Endothelial cell of umbilical vein (primary cell): ENCODE measurements around the gene NANS. TPM values are rescaled to one million over a fixed set of nuclear protein-coding genes. Genes with fewer than 3 reads are reported as not detected.

Experiments used
- BruUV-seq: library from RNA; stranded (reverse); fragments of 400-500 nt; replicated peaks from 2 replicates; lab custom pipeline; 2021; lab: Mats Ljungman, UMichigan
- CTCF ChIA-PET: fragments of 300-600, 350-600 bp; sonication (Branson Sonifier 250); formaldehyde crosslinking; loops from one replicate; lab custom pipeline; 2021; ENCODE audit warnings: antibody characterized with exemption, inconsistent platforms; lab: Charles Lee
- POLR2A ChIA-PET: fragments of 300-600, 350-600 bp; sonication (Branson Sonifier 250); formaldehyde crosslinking; loops from one replicate; lab custom pipeline; 2021; ENCODE audit warnings: antibody characterized with exemption, inconsistent platforms; lab: Charles Lee
- DNase-seq: peaks from one replicate; pipeline ENCODE4 v3.0.0-alpha.2; 2011; ENCODE audit warnings: low read depth, low spot score
- FAIRE-seq: peaks from 2 replicates; lab custom pipeline; 2011; peaks lifted over from hg19 to GRCh38; lab: Jason Lieb, UNC
- H2AFZ ChIP-seq: 2 replicates; pipeline ENCODE4 v1.6.0; 2012; ENCODE audit warnings: low read depth, low read length, control low read depth, inconsistent platforms
- H3K27ac ChIP-seq: 2 replicates; pipeline ENCODE4 v1.5.1; 2011; ENCODE audit warnings: low read depth, mild to moderate bottlenecking, control low read depth, low read length, moderate library complexity; ENCODE audit not compliant: insufficient read depth
- H3K27me3 ChIP-seq, 2 experiments: 2 replicates each; pipeline versions ENCODE4 v1.6.0 to v1.6.1; 2011; ENCODE audit warnings: low read length in 2 of 2, mixed read lengths in 1 of 2; ENCODE audit not compliant: control insufficient read depth in 2 of 2, insufficient read depth in 2 of 2
- H3K36me3 ChIP-seq, 2 experiments: 2 replicates in 1 of 2; 3 replicates in 1 of 2; pipeline ENCODE4 v1.5.1; 2011; ENCODE audit warnings: low read length in 2 of 2, mild to moderate bottlenecking in 1 of 2, moderate library complexity in 1 of 2; ENCODE audit not compliant: control insufficient read depth in 2 of 2, insufficient read depth in 2 of 2; ENCODE audit errors: extremely low read depth in 1 of 2
- H3K4me1 ChIP-seq: 3 replicates; pipeline ENCODE4 v1.5.1; 2011; ENCODE audit warnings: mild to moderate bottlenecking, low read length; ENCODE audit not compliant: control insufficient read depth, insufficient read depth; ENCODE audit errors: extremely low read depth
- H3K4me2 ChIP-seq: 2 replicates; pipeline ENCODE4 v1.6.1; 2011; ENCODE audit warnings: low read length, control low read depth, mixed read lengths; ENCODE audit not compliant: insufficient read depth
- H3K4me3 ChIP-seq, 3 experiments: fragments of 200-600 bp in 1 of 3; sonication (generic), shearing (Covaris generic) in 1 of 3; replicated peaks in 1 of 3; 2 replicates each; pipeline ENCODE4 v1.5.1; 2011 to 2016; ENCODE audit warnings: control low read depth in 3 of 3, low read length in 3 of 3, mild to moderate bottlenecking in 2 of 3, inconsistent platforms in 1 of 3, low read depth in 1 of 3, moderate library complexity in 1 of 3; ENCODE audit not compliant: insufficient read depth in 1 of 3
- H3K79me2 ChIP-seq: 2 replicates; pipeline ENCODE4 v1.6.0; 2012; ENCODE audit warnings: low read length, inconsistent platforms; ENCODE audit not compliant: control insufficient read depth, insufficient read depth
- H3K9ac ChIP-seq: replicated peaks from 2 replicates; pipeline ENCODE3; 2011; ENCODE audit warnings: low read length, control low read depth; ENCODE audit not compliant: insufficient read depth; ENCODE audit errors: extremely low read depth
- H3K9me1 ChIP-seq: replicated peaks from 3 replicates; pipeline ENCODE4 v1.6.0; 2011; ENCODE audit warnings: mild to moderate bottlenecking, low read length; ENCODE audit not compliant: control insufficient read depth, insufficient read depth; ENCODE audit errors: extremely low read depth
- H3K9me3 ChIP-seq: replicated peaks from 2 replicates; pipeline ENCODE4 v1.5.1; 2012; ENCODE audit warnings: low read length, inconsistent platforms; ENCODE audit not compliant: control insufficient read depth, insufficient read depth
- H4K20me1 ChIP-seq: replicated peaks from 2 replicates; pipeline ENCODE3; 2011; ENCODE audit warnings: mild to moderate bottlenecking, low read length; ENCODE audit not compliant: control insufficient read depth, insufficient read depth; ENCODE audit errors: extremely low read depth
- EZH2 ChIP-seq: IDR thresholded peaks from 2 replicates; pipeline ENCODE4 v1.6.1; 2012; ENCODE audit warnings: borderline replicate concordance, low read depth, mild to moderate bottlenecking, moderate library complexity, low read length, inconsistent platforms; ENCODE audit not compliant: severe bottlenecking
- FOS ChIP-seq: IDR thresholded peaks from 2 replicates; pipeline ENCODE4 v1.6.1; 2011; ENCODE audit warnings: mild to moderate bottlenecking, low read length, moderate library complexity, borderline replicate concordance; ENCODE audit not compliant: insufficient read depth
- GATA2 ChIP-seq: IDR thresholded peaks from 2 replicates; pipeline ENCODE4 v1.7.0; 2011; ENCODE audit warnings: low read depth, mild to moderate bottlenecking, moderate library complexity, mixed read lengths, low read length; ENCODE audit not compliant: insufficient read length, insufficient read depth
- JUN ChIP-seq: IDR thresholded peaks from 2 replicates; pipeline ENCODE4 v1.6.1; 2011; ENCODE audit warnings: borderline replicate concordance, low read depth; ENCODE audit not compliant: insufficient read length, insufficient read depth
- POLR2A ChIP-seq: IDR thresholded peaks from 2 replicates; pipeline ENCODE4 v1.6.1; 2012; ENCODE audit warnings: low read depth, mild to moderate bottlenecking, control low read depth, low read length
- POLR2AphosphoS5 ChIP-seq: IDR thresholded peaks from 2 replicates; pipeline ENCODE4 v1.6.1; 2012; ENCODE audit warnings: low read depth, mild to moderate bottlenecking, control low read depth, low read length, moderate library complexity; ENCODE audit not compliant: insufficient read depth
- dilution Hi-C: fragments of 300-500 bp; cut with MboI; formaldehyde crosslinking; loops from one replicate; pipeline ENCODE4 v1.15.0; 2019; ENCODE audit warnings: low sequenced_read_pairs; ENCODE audit not compliant: extremely low pct_ligation_motif_present
- intact Hi-C: fragments of 100-400 bp; cut with micrococcal nuclease; formaldehyde crosslinking; loops from one replicate; pipeline ENCODE4 v1.10.0; 2022
- polyA plus RNA-seq, 4 experiments: library from polyadenylated mRNA; depleted of rRNA in 3 of 4; stranded (reverse) in 3 of 4; unstranded in 1 of 4; fragments of >200 nt; gene quantifications; 2 replicates each; pipeline versions ENCODE4 v1.2.1 to v1.2.3, GENCODE V29; 2011 to 2012; ENCODE audit warnings: missing spikeins in 1 of 4
- total RNA-seq: library from RNA; stranded (reverse); gene quantifications from 2 replicates; pipeline ENCODE4 v1.2.3, GENCODE V29; 2021
- TF ChIP-seq, protein P1 (sequence below): IDR thresholded peaks from 2 replicates; pipeline ENCODE4 v1.6.1; 2011; ENCODE audit not compliant: insufficient read depth, insufficient read length
- TF ChIP-seq, protein P2 (sequence below), 2 donors: IDR thresholded peaks; 1 replicate in 1 of 2; 2 replicates in 1 of 2; pipeline ENCODE4 v1.5.1; 2011; ENCODE audit warnings: low read length in 2 of 2, mild to moderate bottlenecking in 2 of 2, moderate library complexity in 2 of 2, control low read depth in 1 of 2, inconsistent platforms in 1 of 2, low read depth in 1 of 2; ENCODE audit not compliant: insufficient read depth in 1 of 2; ENCODE audit errors: extremely low read depth in 1 of 2

Gene NANS
- total and polyA plus RNA-seq, 2 donors (not counting 3 experiments of a cell fraction or from before 2014, with no cell fraction given): 85.1 to 108 TPM

DNA sequence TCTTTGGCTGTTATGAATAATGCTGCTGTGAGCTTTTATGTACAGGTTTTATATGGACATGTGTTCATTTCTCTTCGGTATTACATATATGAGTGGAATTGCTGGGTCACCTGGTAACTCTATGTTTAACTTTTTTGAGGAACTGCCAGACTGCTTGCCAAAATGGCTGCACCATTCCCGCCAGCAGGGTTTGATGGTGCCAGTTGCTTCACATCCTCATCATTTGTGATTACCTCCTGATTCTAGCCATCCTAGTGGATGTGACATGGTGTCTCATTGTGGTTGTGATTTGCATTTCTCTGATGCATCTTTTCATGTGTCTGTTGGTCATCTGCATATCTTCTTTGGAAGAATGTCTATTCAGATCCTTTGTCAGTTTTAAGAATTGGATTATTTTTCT, 10.7 kb downstream of the NANS start:
- H3K36me3 ChIP-seq: peaks cover 10% of the 10 kb centered on the region in 2 experiments
- dilution Hi-C loops: no loop called here
- H4K20me1 ChIP-seq: no peaks in the 10 kb centered on the region

More for the DNA sequence above, 10.7 kb downstream of the NANS start:
- no peak overlapping the region for H3K27ac ChIP-seq
- H3K79me2 ChIP-seq: peaks cover 30% of the 10 kb centered on the region
- no peaks in the 10 kb centered on the region for H3K4me1 ChIP-seq
- no peak overlapping the region for H2AFZ ChIP-seq
- BruUV-seq: no TSS peak
- H3K9ac ChIP-seq: no peak overlapping the region
- no peaks in the 10 kb centered on the region for H3K9me1 ChIP-seq
- no peaks in the 10 kb centered on the region for H3K9me3 ChIP-seq
- DNase-seq: no peak
- ChIA-PET CTCF (no interaction called here), POLR2A (interaction anchor here (1.0 kb wide), 1 partner anchor 8 kb away, joined by 3 read pairs; no protein-coding TSS in a partner anchor)
- H3K27me3 ChIP-seq: no peaks in the 10 kb centered on the region
- no peak for FAIRE-seq
- no peak overlapping the region for H3K4me3 ChIP-seq
- no peak overlapping the region for H3K4me2 ChIP-seq
- TF ChIP-seq JUN (no peak), FOS (no peak), POLR2A (no peak), GATA2 (no peak), EZH2 (no peak), POLR2AphosphoS5 (no peak)
- TF ChIP-seq, protein P1, sequence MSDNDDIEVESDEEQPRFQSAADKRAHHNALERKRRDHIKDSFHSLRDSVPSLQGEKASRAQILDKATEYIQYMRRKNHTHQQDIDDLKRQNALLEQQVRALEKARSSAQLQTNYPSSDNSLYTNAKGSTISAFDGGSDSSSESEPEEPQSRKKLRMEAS: no peak
- TF ChIP-seq, protein P2, sequence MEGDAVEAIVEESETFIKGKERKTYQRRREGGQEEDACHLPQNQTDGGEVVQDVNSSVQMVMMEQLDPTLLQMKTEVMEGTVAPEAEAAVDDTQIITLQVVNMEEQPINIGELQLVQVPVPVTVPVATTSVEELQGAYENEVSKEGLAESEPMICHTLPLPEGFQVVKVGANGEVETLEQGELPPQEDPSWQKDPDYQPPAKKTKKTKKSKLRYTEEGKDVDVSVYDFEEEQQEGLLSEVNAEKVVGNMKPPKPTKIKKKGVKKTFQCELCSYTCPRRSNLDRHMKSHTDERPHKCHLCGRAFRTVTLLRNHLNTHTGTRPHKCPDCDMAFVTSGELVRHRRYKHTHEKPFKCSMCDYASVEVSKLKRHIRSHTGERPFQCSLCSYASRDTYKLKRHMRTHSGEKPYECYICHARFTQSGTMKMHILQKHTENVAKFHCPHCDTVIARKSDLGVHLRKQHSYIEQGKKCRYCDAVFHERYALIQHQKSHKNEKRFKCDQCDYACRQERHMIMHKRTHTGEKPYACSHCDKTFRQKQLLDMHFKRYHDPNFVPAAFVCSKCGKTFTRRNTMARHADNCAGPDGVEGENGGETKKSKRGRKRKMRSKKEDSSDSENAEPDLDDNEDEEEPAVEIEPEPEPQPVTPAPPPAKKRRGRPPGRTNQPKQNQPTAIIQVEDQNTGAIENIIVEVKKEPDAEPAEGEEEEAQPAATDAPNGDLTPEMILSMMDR (IDR thresholded peaks at IDR 0.05; ENCODE audit: extremely low read depth in 1 of 2, insufficient read depth in 1 of 2, low read depth in 1 of 2, low read length in 2 of 2): no peak
- intact Hi-C loops: no loop called here
